Measurements from ENCODE around the gene ZNF33A.
"Not testable (repeated sequence)": the region's sequence is repeated elsewhere in the genome, so short reads cannot be mapped to it uniquely, and the experiment has no call there.

The ZNF33A gene

DNA sequence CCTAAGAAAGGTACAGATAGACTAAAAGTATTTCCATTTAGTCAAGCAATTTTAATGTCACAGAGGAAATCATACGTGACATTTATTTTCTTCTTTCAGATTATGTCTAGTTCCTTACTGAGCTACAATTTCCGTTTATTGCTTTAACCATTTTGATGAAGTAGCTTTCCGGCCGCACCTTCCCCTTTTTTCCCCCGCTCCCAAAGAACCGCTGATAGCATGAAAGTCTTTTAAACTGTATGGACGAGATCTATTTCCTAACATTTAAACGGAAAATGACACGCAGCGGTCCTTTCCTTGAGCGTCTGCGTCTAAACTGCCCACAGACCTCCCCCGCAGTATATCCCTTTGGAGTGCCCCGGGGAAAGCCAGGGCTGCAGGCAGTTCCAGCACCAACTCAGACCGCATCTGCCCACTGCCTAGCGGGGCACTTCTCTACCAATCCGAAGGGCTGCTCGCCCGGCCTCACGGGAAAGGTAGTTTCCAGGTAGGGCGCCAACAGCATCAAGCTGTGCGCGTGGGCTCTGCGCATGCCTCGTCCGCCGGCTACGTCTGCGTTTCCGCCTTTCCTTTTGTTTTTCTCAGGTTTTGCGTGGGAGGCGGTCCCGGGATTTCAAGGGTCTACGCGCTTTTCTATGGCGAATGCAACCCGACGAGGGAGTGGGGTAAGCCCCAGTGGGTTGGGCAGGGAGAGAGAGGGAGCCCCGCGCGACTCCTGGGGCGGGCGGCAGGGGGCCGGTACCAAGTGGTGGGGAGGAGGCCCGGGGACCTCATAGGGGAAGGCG, at the start of gene ZNF33A:
TSS of gene ZNF33A (plus strand) at position 557 of the 785 bp plus-strand sequence. CDS start 1,667 bp downstream, outside the sequence.
- DNase-seq (ENCODE audit: low read depth in 2 of 2): peak; percentile 78 to 84

DNA sequence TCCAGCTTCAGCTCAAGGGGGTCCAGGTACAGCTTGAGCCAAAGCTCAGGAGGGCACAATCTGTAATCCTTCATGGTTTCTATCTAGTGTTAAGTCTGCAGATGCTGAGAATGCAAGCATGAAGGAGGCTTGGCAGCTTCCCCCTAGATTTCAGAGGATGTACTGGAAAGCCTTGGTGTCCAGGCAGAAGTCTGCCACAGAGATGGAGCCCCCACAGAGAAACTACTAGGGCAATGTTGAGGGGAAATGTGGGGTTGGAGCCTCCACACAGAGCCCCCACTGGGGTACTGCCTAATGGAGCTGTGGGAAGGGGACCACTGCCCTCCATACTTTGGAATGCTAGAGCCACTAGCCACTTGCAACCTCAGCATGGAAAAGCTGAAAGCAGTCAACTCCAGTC, 45.5 kb upstream of the ZNF33A start:
- no peak for DNase-seq (ENCODE audit: low read depth in 2 of 2)

DNA sequence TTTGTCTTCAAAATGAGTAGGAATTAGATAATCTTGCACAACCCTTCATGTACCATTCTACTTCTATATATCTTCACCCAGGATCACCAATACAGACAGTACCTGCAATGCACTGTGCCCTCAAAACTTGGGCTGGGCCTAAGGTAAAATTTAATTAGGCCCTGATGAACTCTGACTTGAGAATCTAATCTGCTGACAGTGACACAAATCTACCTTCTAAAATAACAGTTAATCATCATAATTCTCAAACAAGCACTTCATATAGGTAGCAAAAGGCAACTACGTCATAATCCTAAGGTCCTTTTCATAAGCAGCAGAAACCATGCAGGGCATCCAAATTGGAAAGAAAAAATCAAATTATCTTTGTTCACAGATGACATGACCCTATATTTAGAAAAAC, 38.1 kb upstream of the ZNF33A start:
- DNase-seq (ENCODE audit: low read depth in 2 of 2): no peak

DNA sequence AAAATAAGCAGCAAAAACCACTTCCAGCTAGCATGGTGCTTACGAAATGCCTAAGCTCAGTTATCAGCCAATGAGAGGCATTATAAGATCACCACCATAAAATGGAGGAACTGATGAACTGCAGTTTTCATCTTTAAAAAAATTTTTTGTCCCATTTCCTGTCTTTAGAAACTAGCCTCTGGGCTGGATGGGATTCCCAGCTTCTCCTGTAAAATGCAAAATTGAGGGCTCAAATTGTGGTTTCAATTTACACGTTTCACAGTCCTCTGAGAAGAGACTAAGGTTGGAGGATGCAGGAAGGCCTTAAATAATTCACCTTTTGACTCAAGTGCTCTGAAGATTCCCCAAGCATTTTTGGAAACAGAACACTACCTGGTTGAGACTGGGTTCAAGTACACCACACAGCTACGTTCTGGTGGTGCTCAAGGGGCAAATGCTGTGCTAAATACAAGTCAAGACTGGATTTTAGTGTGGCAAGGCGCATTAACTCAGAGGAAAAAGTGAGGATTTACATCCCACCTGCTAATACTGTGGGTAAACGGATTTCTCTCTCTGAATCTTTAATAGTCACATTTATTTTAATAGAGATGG, 35.0 kb upstream of the ZNF33A start:
- DNase-seq (ENCODE audit: low read depth in 2 of 2): no peak

DNA sequence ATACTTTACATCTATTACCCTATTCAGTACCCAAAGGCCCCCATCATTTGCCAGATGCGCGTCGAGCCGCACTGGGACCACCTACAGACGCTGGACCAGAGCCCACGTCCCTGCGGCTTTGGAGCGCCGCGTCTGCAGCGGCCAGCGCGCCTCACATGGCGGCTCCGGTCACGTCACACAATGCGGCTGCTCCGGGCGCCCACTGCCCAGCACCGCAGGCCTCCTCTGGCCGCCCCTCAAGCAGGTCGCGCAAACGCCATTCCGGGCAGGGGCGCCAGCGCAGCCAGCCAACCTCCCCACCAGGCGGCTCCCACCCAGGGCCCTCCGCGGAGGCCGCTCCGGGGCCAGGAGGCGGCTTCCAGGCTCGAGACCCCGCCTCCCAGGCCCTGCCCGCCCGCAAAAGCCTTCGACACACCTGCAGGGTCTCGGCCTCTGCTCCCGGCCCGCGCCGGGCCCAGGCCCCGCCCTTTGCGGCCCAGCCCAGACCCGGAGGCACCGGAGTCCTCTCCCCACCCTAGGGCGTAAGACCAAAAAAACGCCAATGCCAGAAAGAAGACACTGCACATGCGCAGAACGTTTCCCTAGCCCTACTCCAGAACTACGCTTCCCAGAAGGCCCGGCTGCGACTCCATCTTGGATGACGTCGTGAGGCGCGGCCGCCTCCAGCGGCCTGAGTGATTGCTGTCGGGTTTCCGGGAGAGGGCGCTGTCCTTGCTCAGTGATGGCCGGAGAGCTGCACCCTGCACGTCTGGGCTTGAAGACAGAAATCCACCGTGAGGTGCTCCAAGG, 34.2 kb upstream of the ZNF33A start, which contains the start of gene ZNF25:
TSS of gene ZNF25 (minus strand) at position 557 of the 789 bp plus-strand sequence. CDS start 4,925 bp downstream, outside the sequence.
- DNase-seq (ENCODE audit: low read depth in 2 of 2): peak; percentile 92 to 97

- no peak for DNase-seq (ENCODE audit: low read depth in 2 of 2)
Observed at GRCh38 chr10:37976880-37977203, 33.6 kb upstream of the ZNF33A start.

DNA sequence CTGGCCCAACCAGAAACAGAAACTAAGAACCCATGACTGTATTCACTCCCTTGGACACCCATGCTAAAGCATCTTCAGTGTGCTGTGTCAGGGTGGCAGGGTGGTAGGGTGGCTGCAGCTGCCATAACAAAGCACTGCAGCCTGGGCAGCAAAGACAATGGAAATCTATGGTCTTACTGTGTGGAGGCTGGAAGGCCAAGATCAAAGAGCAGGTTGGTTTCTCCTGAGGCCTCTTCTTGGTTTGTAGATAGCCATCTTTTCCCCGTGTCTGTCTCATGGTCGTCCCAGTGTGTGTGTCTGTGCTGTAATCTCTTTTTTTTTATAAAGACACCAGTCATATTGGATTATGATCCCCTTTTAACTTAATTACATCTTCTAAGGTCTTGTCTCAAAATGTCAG, 18.8 kb upstream of the ZNF33A start:
- DNase-seq (ENCODE audit: low read depth in 2 of 2): no peak

- DNase-seq (ENCODE audit: low read depth in 2 of 2): no peak
Observed at GRCh38 chr10:37992083-37992482, 18.4 kb upstream of the ZNF33A start.

DNA sequence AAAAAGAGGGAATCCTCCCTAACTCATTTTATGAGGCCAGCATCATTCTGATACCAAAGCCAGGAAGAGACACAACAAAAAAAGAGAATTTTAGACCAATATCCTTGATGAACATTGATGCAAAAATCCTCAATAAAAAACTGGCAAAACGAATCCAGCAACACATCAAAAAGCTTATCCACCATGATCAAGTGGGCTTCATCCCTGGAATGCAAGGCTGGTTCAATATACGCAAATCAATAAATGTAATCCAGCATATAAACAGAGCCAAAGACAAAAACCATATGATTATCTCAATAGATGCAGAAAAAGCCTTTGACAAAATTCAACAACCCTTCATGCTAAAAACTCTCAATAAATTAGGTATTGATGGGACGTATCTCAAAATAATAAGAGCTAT, 11.6 kb upstream of the ZNF33A start:
- DNase-seq (ENCODE audit: low read depth in 2 of 2): not testable (repeated sequence)

DNA sequence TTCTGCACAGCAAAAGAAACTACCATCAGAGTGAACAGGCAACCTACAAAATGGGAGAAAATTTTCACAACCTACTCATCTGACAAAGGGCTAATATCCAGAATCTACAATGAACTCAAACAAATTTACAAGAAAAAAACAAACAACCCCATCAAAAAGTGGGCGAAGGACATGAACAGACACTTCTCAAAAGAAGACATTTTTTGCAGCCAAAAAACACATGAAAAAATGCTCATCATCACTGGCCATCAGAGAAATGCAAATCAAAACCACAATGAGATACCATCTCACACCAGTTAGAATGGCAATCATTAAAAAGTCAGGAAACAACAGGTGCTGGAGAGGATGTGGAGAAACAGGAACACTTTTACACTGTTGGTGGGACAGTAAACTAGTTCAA, 10.0 kb upstream of the ZNF33A start:
- not testable (repeated sequence) for DNase-seq (ENCODE audit: low read depth in 2 of 2)

GRCh38 chr10:38003026-38003425, 7.4 kb upstream of the ZNF33A start:
- DNase-seq (ENCODE audit: low read depth in 2 of 2): no peak

- DNase-seq (ENCODE audit: low read depth in 2 of 2): no peak
Observed at GRCh38 chr10:38003588-38003987, 6.9 kb upstream of the ZNF33A start.

DNA sequence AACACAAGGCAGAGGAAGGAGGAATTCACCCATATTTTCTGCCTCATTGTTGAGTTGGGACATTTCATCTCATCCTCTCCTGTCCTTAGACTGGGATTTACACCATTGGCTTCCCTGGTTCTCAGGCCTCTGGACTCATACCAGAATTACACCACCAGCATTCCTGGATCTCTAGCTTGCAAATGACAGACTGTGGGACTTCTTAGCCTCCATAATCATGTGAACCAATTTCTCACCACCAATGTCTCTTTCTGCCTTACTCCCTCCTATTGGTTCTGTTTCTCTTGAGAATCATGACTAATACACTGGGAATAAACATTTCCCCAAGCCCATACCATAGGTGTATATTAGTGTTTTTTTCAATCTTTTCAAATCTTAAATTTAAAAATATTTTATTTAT, 2.9 kb upstream of the ZNF33A start:
- no peak for DNase-seq (ENCODE audit: low read depth in 2 of 2)

GRCh38 chr10:38007991-38008390, 2.5 kb upstream of the ZNF33A start:
- no peak for DNase-seq (ENCODE audit: low read depth in 2 of 2)

GRCh38 chr10:38016354-38016753, 5.9 kb downstream of the ZNF33A start:
- no peak for DNase-seq (ENCODE audit: low read depth in 2 of 2)

DNA sequence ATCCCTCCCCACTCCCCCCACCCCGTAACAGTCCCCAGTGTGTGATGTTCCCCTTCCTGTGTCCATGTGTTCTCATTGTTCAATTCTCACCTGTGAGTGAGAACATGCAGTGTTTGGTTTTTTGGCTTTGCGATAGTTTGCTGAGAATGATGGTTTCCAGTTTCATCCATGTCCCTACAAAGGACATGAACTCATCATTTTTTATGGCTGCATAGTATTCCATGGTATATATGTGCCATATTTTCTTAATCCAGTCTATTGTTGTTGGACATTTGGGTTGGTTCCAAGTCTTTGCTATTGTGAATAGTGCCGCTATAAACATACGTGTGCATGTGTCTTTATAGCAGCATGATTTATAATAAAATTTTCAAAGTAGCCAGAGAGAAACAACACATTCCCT, 8.6 kb downstream of the ZNF33A start:
- not testable (repeated sequence) for DNase-seq (ENCODE audit: low read depth in 2 of 2)

DNA sequence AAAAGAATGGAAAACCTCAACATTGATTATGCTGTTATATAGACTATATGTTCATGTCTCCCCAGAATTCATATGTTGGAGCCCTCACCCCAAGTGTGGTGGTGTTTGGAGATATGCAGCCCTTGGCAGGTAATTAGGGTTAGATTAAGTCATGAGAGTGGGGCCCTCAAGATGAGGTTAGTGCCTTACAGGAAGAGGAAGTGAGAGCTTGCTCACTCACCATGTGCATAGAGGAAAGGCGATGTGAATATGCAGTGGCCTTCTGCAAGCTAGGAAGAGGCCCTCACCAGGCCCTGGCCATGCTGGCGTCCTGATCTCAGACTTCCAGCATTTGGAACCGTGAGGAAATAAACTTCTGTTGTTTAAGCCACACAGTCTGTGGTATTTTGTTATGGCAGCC, 14.8 kb downstream of the ZNF33A start:
- no peak for DNase-seq (ENCODE audit: low read depth in 2 of 2)

DNA sequence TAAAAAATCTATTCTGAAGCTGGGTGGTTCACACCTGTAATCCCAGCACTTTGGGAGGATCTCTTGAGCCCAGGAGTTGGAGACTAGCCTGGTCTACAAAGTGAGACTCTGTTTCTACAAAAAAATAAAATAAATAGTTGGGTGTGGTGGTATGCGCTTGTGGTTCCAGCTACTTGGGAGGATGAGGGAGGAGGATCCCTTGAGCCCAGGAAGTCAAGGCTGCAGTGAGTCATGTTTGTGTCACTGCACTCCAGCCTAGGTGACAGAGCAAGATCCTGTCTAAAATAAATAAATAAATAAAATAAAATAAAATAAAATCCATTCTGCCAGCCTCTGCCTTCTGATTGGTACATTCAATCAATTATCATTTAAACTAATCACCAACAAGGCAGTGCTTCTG, 17.5 kb downstream of the ZNF33A start:
- no peak for DNase-seq (ENCODE audit: low read depth in 2 of 2)

GRCh38 chr10:38032886-38033285, 22.4 kb downstream of the ZNF33A start:
- no peak for DNase-seq (ENCODE audit: low read depth in 2 of 2)

- no peak for DNase-seq (ENCODE audit: low read depth in 2 of 2)
Observed at GRCh38 chr10:38038107-38038931, 27.8 kb downstream of the ZNF33A start.

DNA sequence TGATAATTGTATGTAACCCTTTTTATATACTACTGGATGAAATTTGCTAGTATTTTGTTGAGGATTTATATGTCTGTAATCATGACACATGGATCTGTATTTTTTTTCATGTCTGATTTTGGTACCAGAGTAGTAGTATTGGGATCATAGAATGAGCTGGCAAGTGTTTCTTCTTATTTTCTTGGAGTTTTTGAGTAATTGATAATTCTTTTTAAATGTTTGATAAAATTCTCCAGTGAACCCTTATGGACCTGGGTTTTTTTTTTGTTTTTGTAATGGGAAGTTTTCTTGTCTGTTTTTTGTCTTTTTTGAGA, 28.4 kb downstream of the ZNF33A start:
- DNase-seq (ENCODE audit: low read depth in 2 of 2): no peak

DNA sequence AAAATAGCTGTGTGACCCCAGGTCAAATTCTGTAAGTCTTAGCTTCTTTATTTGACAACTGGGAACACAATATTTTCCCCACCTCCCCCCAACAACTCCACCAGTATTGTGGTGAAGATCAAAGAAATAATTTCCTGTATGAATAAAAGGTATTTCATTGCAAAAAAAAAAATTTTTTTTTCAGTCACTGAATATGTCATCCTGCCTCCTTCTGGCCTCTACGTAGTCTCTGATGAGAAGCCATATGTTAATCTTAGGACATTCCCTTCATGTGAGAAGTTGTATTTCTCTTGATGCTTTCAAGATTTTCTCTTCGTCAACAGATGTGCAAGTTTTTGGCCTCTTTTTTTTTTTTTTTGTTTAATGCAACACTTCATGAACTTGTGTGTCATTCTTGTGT, 33.0 kb downstream of the ZNF33A start:
- no peak for DNase-seq (ENCODE audit: low read depth in 2 of 2)
